HCT116 (cell line): ENCODE measurements around the gene BFSP2.

Experiments
- CEBPB ChIP-seq: IDR thresholded peaks from 2 replicates; pipeline ENCODE4 v1.6.1; 2012; ENCODE audit warnings: low read depth
- EZH2 ChIP-seq: fragments of 200-600 bp; sonication (generic); IDR thresholded peaks from 2 replicates; pipeline ENCODE4 v1.6.1; 2017; ENCODE audit warnings: antibody characterized with exemption, mixed run types
- EZH2phosphoT487 ChIP-seq: fragments of 200-600 bp; IDR thresholded peaks from 2 replicates; pipeline ENCODE4 v1.6.1; 2018; ENCODE audit warnings: antibody characterized with exemption, borderline replicate concordance
- FOSL1 ChIP-seq: IDR thresholded peaks from 2 replicates; pipeline ENCODE4 v1.6.1; 2012; ENCODE audit warnings: low read depth
- POLR2A ChIP-seq: IDR thresholded peaks from 2 replicates; pipeline ENCODE4 v1.7.0; 2011; ENCODE audit warnings: borderline replicate concordance; ENCODE audit not compliant: insufficient read depth, insufficient read length; ENCODE audit errors: extremely low read depth
- POLR2AphosphoS5 ChIP-seq: IDR thresholded peaks from 2 replicates; pipeline ENCODE4 v1.6.1; 2011; ENCODE audit warnings: mild to moderate bottlenecking, low read depth, low read length, moderate library complexity
- SIN3A ChIP-seq: IDR thresholded peaks from 2 replicates; pipeline ENCODE4 v1.6.1; 2012; ENCODE audit warnings: low read depth
- SRF ChIP-seq: IDR thresholded peaks from 2 replicates; pipeline ENCODE4 v1.6.1; 2012; ENCODE audit warnings: low read depth
- YY1 ChIP-seq: IDR thresholded peaks from 2 replicates; pipeline ENCODE4 v1.6.1; 2011; ENCODE audit warnings: low read length, low read depth, moderate library complexity, mild to moderate bottlenecking; ENCODE audit not compliant: insufficient replicate concordance; ENCODE audit errors: extremely low read depth
- ZNF274 ChIP-seq: fragments of 200-500 bp; sonication (Bioruptor generic); IDR thresholded peaks from 2 replicates; pipeline ENCODE4 v1.6.1; 2014; ENCODE audit warnings: mild to moderate bottlenecking, low read depth, low read length, inconsistent platforms
- TF ChIP-seq, protein P1 (sequence below), 3 experiments: fragments of 200-600 bp in 1 of 3; sonication (generic) in 1 of 3; IDR thresholded peaks in 2 of 3; conservative IDR thresholded peaks in 1 of 3; 2 replicates each; pipeline ENCODE4 v1.5.1; 2012 to 2017; ENCODE audit warnings: low read depth in 2 of 3, low read length in 2 of 3, antibody characterized with exemption in 1 of 3, borderline replicate concordance in 1 of 3, control low read depth in 1 of 3, mild to moderate bottlenecking in 1 of 3, mixed read lengths in 1 of 3, mixed run types in 1 of 3, moderate library complexity in 1 of 3; ENCODE audit not compliant: insufficient read depth in 1 of 3
- TF ChIP-seq, protein P2 (sequence below): IDR thresholded peaks from 2 replicates; pipeline ENCODE4 v1.6.1; 2012; ENCODE audit warnings: low read depth
- TF ChIP-seq, protein P3 (sequence below): IDR thresholded peaks from 2 replicates; pipeline ENCODE4 v1.6.1; 2012

DNA sequence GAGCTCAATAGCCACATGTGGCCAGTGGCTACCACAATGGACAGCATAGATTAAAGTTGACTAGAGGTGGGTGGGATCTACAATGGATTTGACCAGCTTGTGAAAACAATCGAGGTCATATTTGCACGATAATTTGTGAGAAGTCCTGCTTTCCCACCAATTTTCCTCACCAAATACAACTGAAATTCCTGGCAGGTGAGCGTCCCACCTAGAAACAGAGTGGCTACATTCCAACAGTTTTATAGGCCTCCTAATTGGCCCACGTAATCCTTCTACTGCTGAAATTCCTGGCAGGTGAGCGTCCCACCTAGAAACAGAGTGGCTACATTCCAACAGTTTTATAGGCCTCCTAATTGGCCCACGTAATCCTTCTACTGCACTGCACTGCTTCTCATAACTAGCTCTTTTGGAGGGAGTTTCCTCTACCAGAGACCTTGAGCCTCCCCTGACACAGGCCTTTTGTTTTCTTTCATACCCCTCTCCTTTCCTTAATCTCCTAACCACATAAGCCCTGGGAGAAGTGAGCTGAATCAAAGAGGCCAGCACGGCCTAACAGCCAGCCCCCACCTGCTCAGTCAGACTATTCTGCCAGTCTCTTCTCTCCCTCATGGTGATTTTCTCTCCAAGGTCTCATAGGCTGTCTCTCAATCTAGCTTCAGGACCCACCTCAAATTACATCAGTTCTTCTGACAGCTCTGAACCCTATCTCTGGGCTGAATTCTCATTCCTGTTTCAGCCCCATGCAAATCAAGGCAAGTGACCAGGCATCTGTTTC lies 80.2 kb downstream of the BFSP2 start:
- no peak for TF ChIP-seq POLR2A
- TF ChIP-seq EZH2phosphoT487: no peak
- no peak for TF ChIP-seq EZH2
- TF ChIP-seq, protein P1, sequence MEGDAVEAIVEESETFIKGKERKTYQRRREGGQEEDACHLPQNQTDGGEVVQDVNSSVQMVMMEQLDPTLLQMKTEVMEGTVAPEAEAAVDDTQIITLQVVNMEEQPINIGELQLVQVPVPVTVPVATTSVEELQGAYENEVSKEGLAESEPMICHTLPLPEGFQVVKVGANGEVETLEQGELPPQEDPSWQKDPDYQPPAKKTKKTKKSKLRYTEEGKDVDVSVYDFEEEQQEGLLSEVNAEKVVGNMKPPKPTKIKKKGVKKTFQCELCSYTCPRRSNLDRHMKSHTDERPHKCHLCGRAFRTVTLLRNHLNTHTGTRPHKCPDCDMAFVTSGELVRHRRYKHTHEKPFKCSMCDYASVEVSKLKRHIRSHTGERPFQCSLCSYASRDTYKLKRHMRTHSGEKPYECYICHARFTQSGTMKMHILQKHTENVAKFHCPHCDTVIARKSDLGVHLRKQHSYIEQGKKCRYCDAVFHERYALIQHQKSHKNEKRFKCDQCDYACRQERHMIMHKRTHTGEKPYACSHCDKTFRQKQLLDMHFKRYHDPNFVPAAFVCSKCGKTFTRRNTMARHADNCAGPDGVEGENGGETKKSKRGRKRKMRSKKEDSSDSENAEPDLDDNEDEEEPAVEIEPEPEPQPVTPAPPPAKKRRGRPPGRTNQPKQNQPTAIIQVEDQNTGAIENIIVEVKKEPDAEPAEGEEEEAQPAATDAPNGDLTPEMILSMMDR (IDR thresholded peaks at IDR 0.05 in 2 of 3, conservative IDR thresholded peaks at IDR 0.05 in 1 of 3; ENCODE audit: borderline replicate concordance in 1 of 3, insufficient read depth in 1 of 3, low read depth in 2 of 3, low read length in 2 of 3): no peak
- 0 out of 2 replicates have a peak, but pooled peaks have one; percentile 33 for TF ChIP-seq SIN3A
- peak; percentile 72; the same call in 1 of the 2 replicates for TF ChIP-seq POLR2AphosphoS5
- peak; percentile 66; the same call in 1 of the 2 replicates for TF ChIP-seq FOSL1
- no peak for TF ChIP-seq YY1
- no peak for TF ChIP-seq ZNF274
- TF ChIP-seq, protein P2, sequence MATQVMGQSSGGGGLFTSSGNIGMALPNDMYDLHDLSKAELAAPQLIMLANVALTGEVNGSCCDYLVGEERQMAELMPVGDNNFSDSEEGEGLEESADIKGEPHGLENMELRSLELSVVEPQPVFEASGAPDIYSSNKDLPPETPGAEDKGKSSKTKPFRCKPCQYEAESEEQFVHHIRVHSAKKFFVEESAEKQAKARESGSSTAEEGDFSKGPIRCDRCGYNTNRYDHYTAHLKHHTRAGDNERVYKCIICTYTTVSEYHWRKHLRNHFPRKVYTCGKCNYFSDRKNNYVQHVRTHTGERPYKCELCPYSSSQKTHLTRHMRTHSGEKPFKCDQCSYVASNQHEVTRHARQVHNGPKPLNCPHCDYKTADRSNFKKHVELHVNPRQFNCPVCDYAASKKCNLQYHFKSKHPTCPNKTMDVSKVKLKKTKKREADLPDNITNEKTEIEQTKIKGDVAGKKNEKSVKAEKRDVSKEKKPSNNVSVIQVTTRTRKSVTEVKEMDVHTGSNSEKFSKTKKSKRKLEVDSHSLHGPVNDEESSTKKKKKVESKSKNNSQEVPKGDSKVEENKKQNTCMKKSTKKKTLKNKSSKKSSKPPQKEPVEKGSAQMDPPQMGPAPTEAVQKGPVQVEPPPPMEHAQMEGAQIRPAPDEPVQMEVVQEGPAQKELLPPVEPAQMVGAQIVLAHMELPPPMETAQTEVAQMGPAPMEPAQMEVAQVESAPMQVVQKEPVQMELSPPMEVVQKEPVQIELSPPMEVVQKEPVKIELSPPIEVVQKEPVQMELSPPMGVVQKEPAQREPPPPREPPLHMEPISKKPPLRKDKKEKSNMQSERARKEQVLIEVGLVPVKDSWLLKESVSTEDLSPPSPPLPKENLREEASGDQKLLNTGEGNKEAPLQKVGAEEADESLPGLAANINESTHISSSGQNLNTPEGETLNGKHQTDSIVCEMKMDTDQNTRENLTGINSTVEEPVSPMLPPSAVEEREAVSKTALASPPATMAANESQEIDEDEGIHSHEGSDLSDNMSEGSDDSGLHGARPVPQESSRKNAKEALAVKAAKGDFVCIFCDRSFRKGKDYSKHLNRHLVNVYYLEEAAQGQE: no peak
- TF ChIP-seq, protein P3, sequence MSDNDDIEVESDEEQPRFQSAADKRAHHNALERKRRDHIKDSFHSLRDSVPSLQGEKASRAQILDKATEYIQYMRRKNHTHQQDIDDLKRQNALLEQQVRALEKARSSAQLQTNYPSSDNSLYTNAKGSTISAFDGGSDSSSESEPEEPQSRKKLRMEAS: peak; percentile 71
- TF ChIP-seq CEBPB: peak; percentile 61
- TF ChIP-seq SRF: peak; percentile 41; the same call in 1 of the 2 replicates
